Trophoblast cell (in vitro differentiated cells and primary cell): Measurements from ENCODE around the gene PLXNA2.

Source experiments
- DNase-seq, 2 donors: peaks; one replicate each; pipeline ENCODE4 v3.0.0-alpha.2; 2016
- H2AFZ ChIP-seq: 2 replicates; pipeline ENCODE4 v1.6.1; 2013; ENCODE audit warnings: low read length, moderate library complexity, mild to moderate bottlenecking; ENCODE audit not compliant: insufficient read depth, poor library complexity
- H2AK5ac ChIP-seq: 2 replicates; pipeline ENCODE4 v1.6.1; 2013; ENCODE audit warnings: mild to moderate bottlenecking, low read length
- H2BK120ac ChIP-seq: 2 replicates; pipeline ENCODE4 v1.6.1; 2013; ENCODE audit warnings: low read length, mild to moderate bottlenecking, moderate library complexity; ENCODE audit not compliant: insufficient read depth, poor library complexity
- H2BK12ac ChIP-seq: 2 replicates; pipeline ENCODE4 v1.6.1; 2013; ENCODE audit warnings: mild to moderate bottlenecking, low read length, moderate library complexity
- H2BK5ac ChIP-seq: 2 replicates; pipeline ENCODE4 v1.6.1; 2013; ENCODE audit warnings: low read length, low read depth, moderate library complexity, mild to moderate bottlenecking; ENCODE audit not compliant: poor library complexity
- H3K14ac ChIP-seq: 2 replicates; pipeline ENCODE4 v1.6.1; 2013; ENCODE audit warnings: mild to moderate bottlenecking, low read length
- H3K18ac ChIP-seq: 2 replicates; pipeline ENCODE4 v1.6.1; 2013; ENCODE audit warnings: mild to moderate bottlenecking, low read length
- H3K23ac ChIP-seq: 2 replicates; pipeline ENCODE4 v1.6.1; 2013; ENCODE audit warnings: low read length
- H3K27ac ChIP-seq: 2 replicates; pipeline ENCODE4 v1.5.1; 2013; ENCODE audit warnings: low read depth, mild to moderate bottlenecking, inconsistent platforms, low read length, moderate library complexity
- H3K27me3 ChIP-seq: 2 replicates; pipeline ENCODE4 v1.6.1; 2013; ENCODE audit warnings: inconsistent platforms, mild to moderate bottlenecking, low read length, moderate library complexity; ENCODE audit not compliant: insufficient read depth
- H3K36me3 ChIP-seq, 2 experiments: 1 replicate in 1 of 2; 2 replicates in 1 of 2; pipeline ENCODE4 v1.6.1; 2013; ENCODE audit warnings: low read length in 2 of 2, mild to moderate bottlenecking in 2 of 2, moderate library complexity in 1 of 2; ENCODE audit not compliant: insufficient read depth in 2 of 2, control insufficient read depth in 1 of 2
- H3K4ac ChIP-seq: 2 replicates; pipeline ENCODE4 v1.6.1; 2013; ENCODE audit warnings: low read depth, mild to moderate bottlenecking, low read length, moderate library complexity
- H3K4me1 ChIP-seq, 2 experiments: 1 replicate in 1 of 2; 2 replicates in 1 of 2; pipeline ENCODE4 v1.6.1; 2013; ENCODE audit warnings: low read length in 2 of 2, mild to moderate bottlenecking in 2 of 2, moderate library complexity in 1 of 2; ENCODE audit not compliant: insufficient read depth in 2 of 2, control insufficient read depth in 1 of 2
- H3K4me2 ChIP-seq: 2 replicates; pipeline ENCODE4 v1.6.1; 2013; ENCODE audit warnings: inconsistent platforms, mild to moderate bottlenecking, low read length, moderate library complexity
- H3K4me3 ChIP-seq: 2 replicates; pipeline ENCODE4 v1.5.1; 2013; ENCODE audit warnings: mild to moderate bottlenecking, low read depth, low read length, inconsistent platforms
- H3K79me1 ChIP-seq: one replicate; pipeline ENCODE4 v1.6.1; 2013; ENCODE audit warnings: low read length
- H3K79me2 ChIP-seq: 2 replicates; pipeline ENCODE4 v1.6.1; 2013; ENCODE audit warnings: low read length, mild to moderate bottlenecking; ENCODE audit not compliant: control insufficient read depth, insufficient read depth, poor library complexity
- H3K9ac ChIP-seq: 2 replicates; pipeline ENCODE4 v1.6.1; 2013; ENCODE audit warnings: mild to moderate bottlenecking, low read length
- H3K9me3 ChIP-seq: 2 replicates; pipeline ENCODE4 v1.6.1; 2013; ENCODE audit warnings: low read depth, mild to moderate bottlenecking, control low read depth, inconsistent platforms, low read length; ENCODE audit not compliant: insufficient read depth
- H4K12ac ChIP-seq: 2 replicates; pipeline ENCODE4 v1.6.1; 2013; ENCODE audit warnings: low read depth, mild to moderate bottlenecking, low read length, moderate library complexity
- H4K8ac ChIP-seq: 2 replicates; pipeline ENCODE4 v1.6.1; 2013; ENCODE audit warnings: low read depth, mild to moderate bottlenecking, low read length, moderate library complexity
- H4K91ac ChIP-seq: one replicate; pipeline ENCODE4 v1.6.1; 2013; ENCODE audit warnings: low read depth, mild to moderate bottlenecking, low read length, moderate library complexity
- WGBS: extraction: QIAGEN DNeasy Blood & Tissue Kit; methylation state at CpG from one replicate; pipeline ENCODE4 v1.1.7; 2013; ENCODE audit warnings: missing lambda C conversion rate; ENCODE audit not compliant: insufficient read length, insufficient coverage; ENCODE audit errors: extremely low coverage; 5-methylcytosine and 5-hydroxymethylcytosine counted together

The PLXNA2 gene

DNA sequence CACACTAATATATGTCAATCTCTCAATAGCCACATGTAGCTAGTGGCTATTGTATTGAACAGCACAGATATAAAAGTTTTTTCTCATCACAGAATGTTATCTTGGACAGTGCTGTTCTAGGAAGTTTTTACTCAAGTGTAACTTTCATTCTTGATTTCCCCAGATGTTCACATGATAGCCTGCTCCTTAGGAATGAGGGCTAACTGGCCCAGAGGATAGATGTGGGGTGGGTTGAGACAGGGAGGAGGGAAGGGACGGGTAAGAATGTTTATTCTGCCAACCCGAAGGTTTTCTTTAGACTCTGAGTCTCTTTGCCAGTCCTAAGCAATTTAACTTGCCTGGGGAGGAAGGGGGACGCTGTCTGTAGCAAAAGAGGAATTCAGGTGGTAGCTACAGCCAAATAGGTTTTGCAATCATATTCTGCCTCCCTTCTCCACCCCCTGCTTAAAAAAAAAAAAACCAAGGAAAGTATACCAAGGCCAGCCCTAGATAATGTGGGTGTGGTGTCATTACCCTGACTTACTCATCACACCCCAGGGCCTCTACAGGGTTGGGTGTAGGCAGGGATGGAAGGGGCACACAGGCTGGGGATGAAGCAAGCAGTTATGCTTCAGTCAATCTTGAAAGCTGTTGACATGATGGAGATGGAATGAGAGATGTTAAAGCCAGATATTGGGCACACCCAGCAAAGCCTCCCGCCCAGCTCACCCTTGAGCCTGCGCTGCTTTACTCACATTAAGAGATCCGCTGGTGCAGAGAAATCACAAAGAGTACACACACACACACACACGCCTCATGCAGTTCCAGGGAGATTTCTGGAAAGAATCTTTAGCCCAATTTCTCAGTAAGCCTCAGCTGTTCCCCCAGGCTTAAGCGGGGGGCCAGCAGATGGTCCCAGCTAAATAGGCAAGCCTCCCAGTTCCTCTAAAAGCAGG, 59.9 kb downstream of the PLXNA2 start:
- Histone ChIP-seq H3K14ac (no peak overlapping the region), H2BK120ac (peak overlapping the region; percentile 47)
- WGBS: no CpG with 5 or more reads among the region's 8 CpGs

GRCh38 chr1:208182880-208183645, 61.1 kb downstream of the PLXNA2 start:
- no CpG with 5 or more reads among the region's 10 CpGs for WGBS
- H2BK12ac ChIP-seq: peak overlapping the region; percentile 27
- H3K9me3 ChIP-seq: no peaks in the 10 kb centered on the region
- H2AK5ac ChIP-seq: peak overlapping the region; percentile 65
- H3K27ac ChIP-seq: no peak overlapping the region
- peaks cover 4 to 14% of the 10 kb centered on the region in 2 experiments for H3K36me3 ChIP-seq
- H4K91ac ChIP-seq: no peak overlapping the region
- H4K12ac ChIP-seq: no peak overlapping the region
- peak overlapping the region; percentile 33 for H3K14ac ChIP-seq
- H3K79me2 ChIP-seq: peaks cover 4% of the 10 kb centered on the region
- H3K4me3 ChIP-seq: no peak overlapping the region
- H3K4me2 ChIP-seq: no peak overlapping the region
- H3K27me3 ChIP-seq: no peaks in the 10 kb centered on the region
- no peak overlapping the region for H3K23ac ChIP-seq
- H3K4me1 ChIP-seq: peaks cover 19 to 32% of the 10 kb centered on the region in 2 experiments
- H3K9ac ChIP-seq: no peak overlapping the region
- peaks cover 23% of the 10 kb centered on the region for H3K79me1 ChIP-seq
- no peak overlapping the region for H2BK5ac ChIP-seq
- H2AFZ ChIP-seq: no peak overlapping the region
- H2BK120ac ChIP-seq: peak overlapping the region; percentile 23
- no peak overlapping the region for H4K8ac ChIP-seq
- DNase-seq: no peak
- H3K4ac ChIP-seq: peak overlapping the region; percentile 15
- peak overlapping the region; percentile 34 for H3K18ac ChIP-seq

More for the DNA sequence above, 59.9 kb downstream of the PLXNA2 start:
- peak overlapping the region; percentile 42 for H3K27ac ChIP-seq
- H2AK5ac ChIP-seq: peak overlapping the region; percentile 9
- no peak overlapping the region for H2AFZ ChIP-seq
- H3K4me3 ChIP-seq: no peak overlapping the region
- peaks cover 23% of the 10 kb centered on the region for H3K79me1 ChIP-seq
- H4K12ac ChIP-seq: no peak overlapping the region
- H4K8ac ChIP-seq: peak overlapping the region; percentile 34
- DNase-seq: peak; percentile 93 to 96
- H4K91ac ChIP-seq: peak overlapping the region; percentile 32
- H3K18ac ChIP-seq: no peak overlapping the region
- H3K36me3 ChIP-seq: peaks cover 2 to 12% of the 10 kb centered on the region in 2 experiments
- H3K4ac ChIP-seq: no peak overlapping the region
- H3K4me1 ChIP-seq: peaks cover 22 to 35% of the 10 kb centered on the region in 2 experiments
- H3K9me3 ChIP-seq: no peaks in the 10 kb centered on the region
- no peak overlapping the region for H3K23ac ChIP-seq
- peak overlapping the region; percentile 42 for H2BK5ac ChIP-seq
- H2BK12ac ChIP-seq: peak overlapping the region; percentile 18
- no peaks in the 10 kb centered on the region for H3K27me3 ChIP-seq
- H3K4me2 ChIP-seq: no peak overlapping the region
- H3K9ac ChIP-seq: no peak overlapping the region
- peaks cover 4% of the 10 kb centered on the region for H3K79me2 ChIP-seq

DNA sequence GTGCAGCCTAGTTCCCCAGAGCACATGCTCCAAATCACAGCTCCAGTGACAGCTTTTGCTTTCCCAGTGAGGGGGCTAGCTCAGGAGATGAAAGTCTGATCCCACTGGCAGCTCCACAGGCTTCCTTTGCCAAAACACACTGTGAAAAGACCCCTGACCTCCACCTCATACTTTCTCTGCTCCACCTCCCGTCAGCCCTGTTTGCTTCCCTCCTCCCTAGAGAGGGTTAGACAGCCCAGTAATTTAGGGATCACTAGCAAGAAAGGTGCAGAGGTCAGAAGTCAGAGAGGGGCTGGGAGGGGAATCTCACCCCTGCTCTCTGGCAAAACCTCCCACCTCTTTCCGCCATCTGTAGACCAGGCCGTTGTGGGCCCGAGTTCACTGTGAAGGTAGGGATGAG, 62.8 kb downstream of the PLXNA2 start:
- Histone ChIP-seq H3K14ac (no peak overlapping the region), H4K8ac (no peak overlapping the region), H3K9me3 (no peaks in the 10 kb centered on the region), H3K79me2 (peaks cover 2% of the 10 kb centered on the region), H3K4me2 (no peak overlapping the region), H3K79me1 (peaks cover 19% of the 10 kb centered on the region), H3K4me1 (peaks cover 16 to 31% of the 10 kb centered on the region in 2 experiments), H2BK5ac (no peak overlapping the region), H3K27me3 (no peaks in the 10 kb centered on the region), H3K4ac (no peak overlapping the region), H3K23ac (no peak overlapping the region), H4K91ac (no peak overlapping the region), H3K18ac (no peak overlapping the region), H2BK12ac (peak overlapping the region; percentile 16), H2AFZ (no peak overlapping the region), H2AK5ac (no peak overlapping the region), H2BK120ac (no peak overlapping the region), H4K12ac (no peak overlapping the region), H3K27ac (no peak overlapping the region), H3K36me3 (peaks cover 4 to 12% of the 10 kb centered on the region in 2 experiments), H3K9ac (no peak overlapping the region), H3K4me3 (no peak overlapping the region)
- no peak for DNase-seq
- no CpG with 5 or more reads among the region's 4 CpGs for WGBS

- H2BK120ac ChIP-seq: no peak overlapping the region
- no peaks in the 10 kb centered on the region for H3K27me3 ChIP-seq
- H4K8ac ChIP-seq: no peak overlapping the region
- peaks cover 2% of the 10 kb centered on the region for H3K79me2 ChIP-seq
- DNase-seq: no peak
- H3K14ac ChIP-seq: no peak overlapping the region
- H3K27ac ChIP-seq: peak overlapping the region; percentile 24
- H2AFZ ChIP-seq: no peak overlapping the region
- no peak overlapping the region for H2BK5ac ChIP-seq
- no peak overlapping the region for H3K18ac ChIP-seq
- peaks cover 4 to 8% of the 10 kb centered on the region in 2 experiments for H3K36me3 ChIP-seq
- no CpG with 5 or more reads among the region's 7 CpGs for WGBS
- H4K12ac ChIP-seq: no peak overlapping the region
- no peak overlapping the region for H3K9ac ChIP-seq
- H3K79me1 ChIP-seq: peaks cover 19% of the 10 kb centered on the region
- H3K4me3 ChIP-seq: no peak overlapping the region
- H3K4me1 ChIP-seq: peaks cover 20 to 33% of the 10 kb centered on the region in 2 experiments
- no peak overlapping the region for H3K4me2 ChIP-seq
- H3K4ac ChIP-seq: no peak overlapping the region
- H2BK12ac ChIP-seq: no peak overlapping the region
- H2AK5ac ChIP-seq: no peak overlapping the region
- no peaks in the 10 kb centered on the region for H3K9me3 ChIP-seq
- H4K91ac ChIP-seq: no peak overlapping the region
- no peak overlapping the region for H3K23ac ChIP-seq
Measured at GRCh38 chr1:208180421-208180820, 63.8 kb downstream of the PLXNA2 start.
